Tibial nerve (tissue), 4 donors: Measurements from ENCODE around the gene TRIM17.

Source experiments
- CTCF ChIP-seq, 5 experiments: fragments of 200-600 bp in 3 of 5; fragments of 450-650 bp in 2 of 5; sonication (generic) in 3 of 5; IDR thresholded peaks; one replicate each; pipeline ENCODE4 v1.5.1; 2016 to 2019; ENCODE audit warnings: antibody characterized with exemption in 5 of 5, mild to moderate bottlenecking in 3 of 5, moderate library complexity in 2 of 5
- EP300 ChIP-seq, 2 donors: sonication (generic); formaldehyde crosslinking; IDR thresholded peaks; one replicate each; pipeline ENCODE4 v1.6.1; 2017; ENCODE audit warnings: antibody characterized with exemption in 2 of 2, mild to moderate bottlenecking in 1 of 2
- POLR2A ChIP-seq, 2 donors: fragments of 450-650 bp; IDR thresholded peaks; one replicate each; pipeline ENCODE4 v1.6.1; 2017; ENCODE audit warnings: antibody characterized with exemption in 2 of 2, mild to moderate bottlenecking in 2 of 2, moderate library complexity in 2 of 2

- TF ChIP-seq CTCF (IDR thresholded peaks at IDR 0.05) (no peak), EP300 (IDR thresholded peaks at IDR 0.05) (no peak), POLR2A (IDR thresholded peaks at IDR 0.05) (no peak)
Measured at GRCh38 chr1:228361314-228362140, 55.1 kb downstream of the TRIM17 start.
